H1 (cell line): Measurements from ENCODE around the gene PTPN7. TPM values are rescaled to one million over a fixed set of nuclear protein-coding genes. Genes with fewer than 3 reads are reported as not detected.

Experiments used
- CTCF ChIA-PET: fragments of 300-600 bp; sonication (Branson Sonifier 250); formaldehyde crosslinking; loops from one replicate; lab custom pipeline; 2021; ENCODE audit not compliant: partially characterized antibody; lab: Charles Lee
- POLR2A ChIA-PET: fragments of 300-600 bp; sonication (Branson Sonifier 250); formaldehyde crosslinking; loops from one replicate; lab custom pipeline; 2021; ENCODE audit warnings: inconsistent platforms; ENCODE audit not compliant: partially characterized antibody; lab: Charles Lee
- DNase-seq, 2 experiments: peaks; one replicate each; pipeline versions ENCODE4 v3.0.0 to v3.0.0-alpha.2; 2010 to 2022; ENCODE audit warnings: low spot score in 2 of 2, low read depth in 1 of 2, mixed read lengths in 1 of 2
- FAIRE-seq: peaks from 2 replicates; lab custom pipeline; 2011; peaks lifted over from hg19 to GRCh38; lab: Jason Lieb, UNC
- H2AFZ ChIP-seq: 2 replicates; pipeline ENCODE4 v1.8.1; 2012; ENCODE audit warnings: low read length, inconsistent platforms
- H2AK5ac ChIP-seq: 2 replicates; pipeline ENCODE4 v1.6.1; 2013; ENCODE audit warnings: low read depth, low read length
- H2BK120ac ChIP-seq: replicated peaks from 2 replicates; pipeline ENCODE3; 2013; ENCODE audit warnings: low read depth, low read length, inconsistent platforms
- H2BK12ac ChIP-seq: 2 replicates; pipeline ENCODE4 v1.6.1; 2013; ENCODE audit warnings: low read depth, low read length
- H2BK15ac ChIP-seq: 2 replicates; pipeline ENCODE4 v1.6.1; 2013; ENCODE audit warnings: low read length
- H2BK20ac ChIP-seq: 2 replicates; pipeline ENCODE4 v1.6.1; 2013; ENCODE audit warnings: low read length
- H2BK5ac ChIP-seq: 2 replicates; pipeline ENCODE4 v1.6.1; 2013; ENCODE audit warnings: low read depth, low read length
- H3K14ac ChIP-seq: 2 replicates; pipeline ENCODE4 v1.6.1; 2013; ENCODE audit warnings: inconsistent platforms; ENCODE audit not compliant: insufficient read length
- H3K18ac ChIP-seq: 2 replicates; pipeline ENCODE4 v1.6.1; 2013; ENCODE audit warnings: low read length; ENCODE audit errors: extremely low read depth
- H3K23ac ChIP-seq: 2 replicates; pipeline ENCODE4 v1.6.1; 2013; ENCODE audit warnings: inconsistent platforms; ENCODE audit not compliant: insufficient read length
- H3K23me2 ChIP-seq: 2 replicates; pipeline ENCODE4 v1.6.1; 2013; ENCODE audit warnings: low read depth, low read length
- H3K27ac ChIP-seq: 2 replicates; pipeline ENCODE4 v1.6.1; 2011; ENCODE audit warnings: low read depth, low read length, inconsistent platforms
- H3K27me3 ChIP-seq, 4 experiments: replicated peaks in 1 of 4; 1 replicate in 1 of 4; 2 replicates in 3 of 4; pipeline versions ENCODE4 v1.6.1 to v1.8.1; 2011 to 2013; ENCODE audit warnings: low read length in 3 of 4, mild to moderate bottlenecking in 3 of 4, inconsistent platforms in 2 of 4, mixed read lengths in 2 of 4, moderate library complexity in 1 of 4; ENCODE audit not compliant: control insufficient read depth in 3 of 4, insufficient read depth in 3 of 4; ENCODE audit errors: extremely low read depth in 1 of 4
- H3K36me3 ChIP-seq, 4 experiments: 2 replicates each; pipeline versions ENCODE4 v1.6.1 to v1.8.1; 2011 to 2013; ENCODE audit warnings: mild to moderate bottlenecking in 4 of 4, low read length in 3 of 4, moderate library complexity in 2 of 4, control low read depth in 1 of 4, inconsistent platforms in 1 of 4; ENCODE audit not compliant: insufficient read depth in 4 of 4, control insufficient read depth in 2 of 4
- H3K4ac ChIP-seq: replicated peaks from 2 replicates; pipeline ENCODE3; 2013; ENCODE audit warnings: low read length, low read depth, mixed read lengths, inconsistent platforms; ENCODE audit not compliant: insufficient read length
- H3K4me1 ChIP-seq, 4 experiments: replicated peaks in 1 of 4; 1 replicate in 1 of 4; 2 replicates in 3 of 4; pipeline versions ENCODE4 v1.6.1 to v1.8.1; 2011 to 2013; ENCODE audit warnings: low read length in 3 of 4, inconsistent platforms in 2 of 4, mixed read lengths in 1 of 4; ENCODE audit not compliant: insufficient read depth in 4 of 4, control insufficient read depth in 3 of 4
- H3K4me2 ChIP-seq, 2 experiments: 2 replicates each; pipeline versions ENCODE4 v1.6.1 to v1.8.1; 2011 to 2013; ENCODE audit warnings: low read depth in 2 of 2, low read length in 2 of 2, control low read depth in 1 of 2, inconsistent platforms in 1 of 2, mild to moderate bottlenecking in 1 of 2; ENCODE audit not compliant: insufficient read depth in 1 of 2
- H3K4me3 ChIP-seq, 4 experiments: fragments of 200-600, 300-600 bp in 1 of 4; sonication (generic), shearing (Covaris generic), sonication (Bioruptor Twin) in 1 of 4; 2 replicates each; pipeline versions ENCODE4 v1.5.1 to v1.8.1; 2011 to 2016; ENCODE audit warnings: low read length in 4 of 4, low read depth in 3 of 4, control low read depth in 2 of 4, inconsistent platforms in 2 of 4, mild to moderate bottlenecking in 2 of 4, mixed read lengths in 1 of 4, moderate library complexity in 1 of 4; ENCODE audit not compliant: insufficient read depth in 2 of 4; ENCODE audit errors: extremely low read depth in 1 of 4
- H3K56ac ChIP-seq: replicated peaks from 2 replicates; pipeline ENCODE3; 2013; ENCODE audit warnings: low read depth, mild to moderate bottlenecking, mixed read lengths, low read length, inconsistent platforms; ENCODE audit not compliant: insufficient read length
- H3K79me1 ChIP-seq: 2 replicates; pipeline ENCODE4 v1.6.1; 2013; ENCODE audit warnings: low read depth, low read length, control low read depth
- H3K79me2 ChIP-seq, 2 experiments: 2 replicates each; pipeline versions ENCODE4 v1.6.1 to v1.8.1; 2012 to 2013; ENCODE audit warnings: low read length in 2 of 2, mild to moderate bottlenecking in 2 of 2, inconsistent platforms in 1 of 2; ENCODE audit not compliant: insufficient read depth in 2 of 2, control insufficient read depth in 1 of 2
- H3K9ac ChIP-seq, 4 experiments: replicated peaks in 1 of 4; 1 replicate in 1 of 4; 2 replicates in 3 of 4; pipeline versions ENCODE4 v1.6.1 to v1.8.1; 2011 to 2013; ENCODE audit warnings: low read depth in 3 of 4, low read length in 3 of 4, control low read depth in 2 of 4, mild to moderate bottlenecking in 2 of 4, moderate library complexity in 2 of 4, inconsistent platforms in 1 of 4; ENCODE audit errors: extremely low read depth in 1 of 4
- H3K9me3 ChIP-seq, 2 experiments: 2 replicates each; pipeline versions ENCODE4 v1.6.1 to v1.8.1; 2012 to 2013; ENCODE audit warnings: mild to moderate bottlenecking in 2 of 2, moderate library complexity in 2 of 2, control low read depth in 1 of 2, inconsistent platforms in 1 of 2, low read depth in 1 of 2, low read length in 1 of 2, mixed read lengths in 1 of 2; ENCODE audit not compliant: insufficient read depth in 2 of 2
- H4K20me1 ChIP-seq, 2 experiments: replicated peaks in 1 of 2; 2 replicates each; pipeline versions ENCODE3 to v1.8.1; 2011 to 2013; ENCODE audit warnings: inconsistent platforms in 2 of 2, low read length in 2 of 2, mild to moderate bottlenecking in 1 of 2; ENCODE audit not compliant: insufficient read depth in 2 of 2, control insufficient read depth in 1 of 2
- H4K5ac ChIP-seq: 2 replicates; pipeline ENCODE4 v1.6.1; 2013; ENCODE audit warnings: low read length, low read depth, mixed read lengths, inconsistent platforms; ENCODE audit not compliant: insufficient read length
- H4K8ac ChIP-seq: 2 replicates; pipeline ENCODE4 v1.8.0; 2013; ENCODE audit warnings: mild to moderate bottlenecking, moderate library complexity, low read length, inconsistent platforms; ENCODE audit not compliant: insufficient read depth; ENCODE audit errors: extremely low read depth
- H4K91ac ChIP-seq: replicated peaks from 2 replicates; pipeline ENCODE3; 2013; ENCODE audit warnings: low read length, mixed read lengths, inconsistent platforms; ENCODE audit not compliant: insufficient read length
- CTCF ChIP-seq, 3 experiments: IDR thresholded peaks; 1 replicate in 2 of 3; 2 replicates in 1 of 3; pipeline versions ENCODE4 v1.5.1 to v1.6.1; 2011; ENCODE audit warnings: low read length in 3 of 3, mild to moderate bottlenecking in 3 of 3, inconsistent platforms in 2 of 3, low read depth in 1 of 3, moderate library complexity in 1 of 3; ENCODE audit not compliant: insufficient read depth in 1 of 3; ENCODE audit errors: control extremely low read depth in 1 of 3
- GABPA ChIP-seq: IDR thresholded peaks from 2 replicates; pipeline ENCODE4 v1.6.1; 2011; ENCODE audit warnings: mild to moderate bottlenecking, low read length, moderate library complexity, borderline replicate concordance; ENCODE audit not compliant: insufficient read depth
- MAX ChIP-seq: IDR thresholded peaks from 2 replicates; pipeline ENCODE4 v1.6.1; 2012; ENCODE audit warnings: inconsistent platforms
- RNF2 ChIP-seq: fragments of 200-900, 300-1000 bp; sonication (generic); IDR thresholded peaks from 2 replicates; pipeline ENCODE4 v1.7.1; 2016; ENCODE audit warnings: borderline replicate concordance, low read depth, mild to moderate bottlenecking, antibody characterized with exemption, low read length; ENCODE audit not compliant: poor library complexity, severe bottlenecking; ENCODE audit errors: missing control alignments
- TEAD4 ChIP-seq: IDR thresholded peaks from 2 replicates; pipeline ENCODE4 v1.6.1; 2012; ENCODE audit warnings: low read depth, low read length, inconsistent platforms, mixed read lengths
- WGBS, 2 experiments: shearing (Covaris generic) in 1 of 2; methylation state at CpG; one replicate each; pipeline versions ENCODE4 v1.1.6 to v1.1.7; 2013 to 2015; ENCODE audit warnings: low lambda C conversion rate in 2 of 2, mixed read lengths in 2 of 2, inconsistent platforms in 1 of 2, low coverage in 1 of 2, missing lambda C conversion rate in 1 of 2; ENCODE audit not compliant: insufficient replicate concordance in 2 of 2, insufficient coverage in 1 of 2, insufficient read length in 1 of 2; ENCODE audit errors: extremely low coverage in 1 of 2, missing lambda C conversion rate in 1 of 2; 5-methylcytosine and 5-hydroxymethylcytosine counted together
- polyA plus RNA-seq, 7 experiments: library from polyadenylated mRNA; depleted of rRNA in 3 of 7; stranded (reverse) in 5 of 7; unstranded in 2 of 7; fragments of >200 nt in 5 of 7; fragments of 200-250 nt in 2 of 7; gene quantifications; 1 replicate in 5 of 7; 2 replicates in 1 of 7; 4 replicates in 1 of 7; pipeline versions ENCODE4 v1.2.1 to v1.2.3, GENCODE V29; 2011 to 2013; ENCODE audit warnings: missing spikeins in 2 of 7, mixed read lengths in 2 of 7
- total RNA-seq: library from RNA; stranded (reverse); fragmentation: NEBNext Ultra II Directional; extraction: Animal tissue kit (Norgen Biotek cat#: 25700); gene quantifications from 2 replicates; pipeline ENCODE4 v1.2.1, GENCODE V29; 2021

Gene PTPN7
- total and polyA plus RNA-seq, 2 of the 8 experiments (the other 6 are each of a cell fraction or from before 2014, with no cell fraction given), result 0.20 TPM; not detected in 1

- no peak for TF ChIP-seq TEAD4
- TF ChIP-seq GABPA, result no peak
- peak; percentile 63 for TF ChIP-seq MAX
- TF ChIP-seq CTCF (IDR thresholded peaks at IDR 0.05; ENCODE audit: control extremely low read depth in 1 of 3, insufficient read depth in 1 of 3, low read depth in 1 of 3, low read length in 3 of 3), result no peak
- no peak for TF ChIP-seq RNF2
- no peaks in the 10 kb centered on the region for H3K9me3 ChIP-seq
- H3K4me3 ChIP-seq, result no peak overlapping the region
- H3K4me1 ChIP-seq, result peaks cover 0 to 7% (median 3%) of the 10 kb centered on the region in 4 experiments; a peak in 3 of 7 replicates
- H4K20me1 ChIP-seq, result no peaks in the 10 kb centered on the region
- no peak for FAIRE-seq
- H3K27ac ChIP-seq, result no peak overlapping the region
- H3K36me3 ChIP-seq, result no peaks in the 10 kb centered on the region
- no peak overlapping the region for H3K56ac ChIP-seq
- DNase-seq, result no peak
- H2BK5ac ChIP-seq, result no peak overlapping the region
- no peak overlapping the region; the same call in 1 of the 2 replicates for H2BK15ac ChIP-seq
- no peak overlapping the region for H4K91ac ChIP-seq
- no peak overlapping the region for H3K4me2 ChIP-seq
- no peak overlapping the region for H3K14ac ChIP-seq
- H3K23me2 ChIP-seq, result no peaks in the 10 kb centered on the region
- no peak overlapping the region for H2BK120ac ChIP-seq
- whole genome bisulfite sequencing, 2 experiments, result 86% methylated on average over 13 of the region's 18 CpGs; no CpG with 5 or more reads in 1 of the 2 experiments
- no peaks in the 10 kb centered on the region for H3K27me3 ChIP-seq
- no peaks in the 10 kb centered on the region for H3K79me2 ChIP-seq
- ChIA-PET POLR2A (interaction anchor here (1.1 to 2.1 kb wide), 2 partner anchors 9 to 16 kb away, joined by 3 to 5 read pairs; no protein-coding TSS in a partner anchor), CTCF (interaction anchor here (1.4 to 10.1 kb wide), 4 partner anchors 9 to 25 kb away, joined by 3 to 77 read pairs (median 12); no protein-coding TSS in a partner anchor)
- no peak overlapping the region for H2AK5ac ChIP-seq
- H3K79me1 ChIP-seq, result no peaks in the 10 kb centered on the region
- H2BK20ac ChIP-seq, result no peak overlapping the region
- no peak overlapping the region for H4K5ac ChIP-seq
- H3K18ac ChIP-seq, result no peak overlapping the region; the same call in 1 of the 2 replicates
- no peak overlapping the region for H3K4ac ChIP-seq
- H4K8ac ChIP-seq, result no peak overlapping the region
- no peak overlapping the region for H3K23ac ChIP-seq
- no peak overlapping the region for H2AFZ ChIP-seq
- H2BK12ac ChIP-seq, result no peak overlapping the region
- no peak overlapping the region for H3K9ac ChIP-seq
These were observed 7.5 kb upstream of the PTPN7 start for GRCh38 chr1:202167708-202168415.
